HG03280 (cell line): ENCODE measurements around the gene APOL2.
A peak's percentile ranks its signal among the peaks of the same experiment; 100 is the strongest.
"Not testable (repeated sequence)": the region's sequence is repeated elsewhere in the genome, so short reads cannot be mapped to it uniquely, and the experiment has no call there.

Source experiments
- ATAC-seq: cut with Tn5 transposase; IDR thresholded peaks from one replicate; pipeline ENCODE4 v1.9.1; 2021; ENCODE audit warnings: mild to moderate bottlenecking, moderate library complexity; ENCODE audit not compliant: unreplicated experiment

The APOL2 gene, protein sequence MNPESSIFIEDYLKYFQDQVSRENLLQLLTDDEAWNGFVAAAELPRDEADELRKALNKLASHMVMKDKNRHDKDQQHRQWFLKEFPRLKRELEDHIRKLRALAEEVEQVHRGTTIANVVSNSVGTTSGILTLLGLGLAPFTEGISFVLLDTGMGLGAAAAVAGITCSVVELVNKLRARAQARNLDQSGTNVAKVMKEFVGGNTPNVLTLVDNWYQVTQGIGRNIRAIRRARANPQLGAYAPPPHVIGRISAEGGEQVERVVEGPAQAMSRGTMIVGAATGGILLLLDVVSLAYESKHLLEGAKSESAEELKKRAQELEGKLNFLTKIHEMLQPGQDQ

DNA sequence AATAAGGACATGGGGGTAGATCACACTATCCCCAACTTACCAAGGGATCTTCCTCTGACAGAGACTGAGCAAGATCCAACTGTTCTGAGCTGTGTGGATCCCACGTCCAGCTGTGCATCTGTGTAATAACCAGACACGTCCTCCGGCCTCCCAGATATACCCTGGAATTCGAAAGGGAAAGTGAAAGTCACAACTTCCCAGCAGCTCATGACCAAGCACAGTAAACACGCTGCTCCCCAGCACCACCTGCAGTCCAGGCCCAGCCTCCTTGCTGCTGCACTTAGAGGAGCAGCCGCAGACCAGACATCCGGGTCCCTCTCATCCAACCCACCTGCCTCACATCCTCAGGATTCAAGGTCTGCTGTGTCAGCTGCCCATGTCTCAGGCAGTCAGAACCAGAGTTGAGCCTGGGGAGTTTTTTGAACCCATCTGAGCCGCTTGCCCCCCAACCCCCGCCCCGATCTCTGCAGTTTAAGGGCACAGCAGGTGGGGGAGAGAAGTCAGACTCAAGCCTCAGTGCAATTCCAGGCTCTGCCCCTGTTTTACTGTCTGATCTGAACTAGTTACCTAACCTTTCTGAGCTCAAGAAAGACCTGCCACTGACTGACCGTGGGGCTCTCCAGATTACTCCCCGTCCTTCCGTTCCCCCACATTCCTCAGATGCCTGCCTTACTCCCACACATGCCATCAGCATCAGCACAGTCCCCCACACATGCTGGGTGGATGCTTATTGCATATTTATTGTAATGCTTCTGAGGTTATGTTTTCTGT lies at the start of gene APOL2:
Gene APOL2 (minus strand): TSS at position 127 of the 771 bp plus-strand sequence. CDS start 6,365 bp downstream, outside the sequence.
- ATAC-seq: peak; percentile 91

DNA sequence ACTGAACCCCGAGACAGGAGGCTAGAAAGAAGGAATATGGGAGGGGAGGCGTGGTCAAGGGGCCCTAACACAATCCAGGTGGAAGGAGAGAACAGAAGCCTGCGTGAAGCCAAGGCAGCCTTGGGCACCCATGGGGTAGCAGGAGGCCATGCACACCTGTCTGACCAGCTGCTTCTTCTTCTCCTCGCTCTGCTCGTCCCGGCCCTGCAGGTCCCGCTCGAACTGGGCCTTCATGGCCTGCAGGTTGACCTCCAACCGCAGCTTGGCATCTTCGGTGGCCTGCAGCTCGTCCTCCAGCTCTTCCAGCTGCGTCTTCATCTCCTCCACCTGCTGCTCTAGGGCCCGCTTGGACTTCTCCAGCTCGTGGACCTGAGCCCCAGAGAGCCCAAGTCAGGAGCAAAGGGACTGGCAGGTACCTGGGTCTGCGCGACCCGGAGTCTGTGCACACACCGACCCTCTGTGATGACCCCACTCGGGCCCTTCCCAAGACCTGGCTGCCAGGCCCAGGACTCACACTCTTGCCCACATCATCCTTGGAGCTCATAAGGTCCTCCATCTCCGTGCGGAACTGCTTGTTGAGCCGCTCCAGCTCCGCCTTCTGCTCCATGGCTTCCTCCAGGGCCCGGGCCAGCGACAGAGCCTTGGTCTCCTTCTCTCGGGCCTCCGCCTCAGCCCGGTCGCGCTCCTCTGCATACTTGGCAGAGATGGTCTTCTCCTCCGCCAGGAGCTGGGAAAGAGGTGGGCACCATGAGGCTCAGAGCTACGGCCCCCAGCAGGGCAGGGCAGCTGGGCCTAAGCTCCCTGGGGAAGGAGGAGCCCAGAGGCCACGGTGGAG lies 49.5 kb upstream of the APOL2 start:
- no peak for ATAC-seq

DNA sequence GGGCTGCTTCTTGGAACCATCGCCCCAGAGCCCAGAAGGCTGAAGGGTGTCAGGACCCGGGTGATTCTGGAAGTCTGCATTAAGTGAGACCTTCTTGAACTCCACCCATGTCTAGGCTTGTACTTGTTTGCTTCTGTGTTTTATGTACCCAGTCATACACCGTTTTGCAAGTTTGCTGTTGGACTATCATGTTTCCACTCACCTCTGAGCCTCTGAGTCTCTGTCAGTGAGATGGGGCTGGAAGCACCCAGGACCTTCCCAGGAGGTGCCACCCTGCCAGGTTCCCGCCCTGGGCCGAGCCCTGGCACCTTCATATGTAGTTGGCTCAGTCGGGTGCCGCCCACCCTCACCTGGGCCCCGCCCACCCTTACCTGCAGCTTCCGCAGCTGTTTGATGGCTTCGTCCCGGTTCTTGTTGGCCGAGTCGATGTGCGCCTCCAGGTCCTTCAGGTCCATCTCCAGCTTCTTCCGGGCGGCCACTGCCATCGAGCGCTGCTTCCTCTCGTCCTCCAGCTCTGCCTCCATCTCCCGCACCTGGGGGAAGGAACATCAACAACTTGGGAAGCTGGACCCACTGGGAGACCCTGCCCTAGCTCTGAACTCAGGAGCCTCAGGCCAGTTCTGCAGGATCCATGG lies 48.7 kb upstream of the APOL2 start:
- ATAC-seq: no peak

DNA sequence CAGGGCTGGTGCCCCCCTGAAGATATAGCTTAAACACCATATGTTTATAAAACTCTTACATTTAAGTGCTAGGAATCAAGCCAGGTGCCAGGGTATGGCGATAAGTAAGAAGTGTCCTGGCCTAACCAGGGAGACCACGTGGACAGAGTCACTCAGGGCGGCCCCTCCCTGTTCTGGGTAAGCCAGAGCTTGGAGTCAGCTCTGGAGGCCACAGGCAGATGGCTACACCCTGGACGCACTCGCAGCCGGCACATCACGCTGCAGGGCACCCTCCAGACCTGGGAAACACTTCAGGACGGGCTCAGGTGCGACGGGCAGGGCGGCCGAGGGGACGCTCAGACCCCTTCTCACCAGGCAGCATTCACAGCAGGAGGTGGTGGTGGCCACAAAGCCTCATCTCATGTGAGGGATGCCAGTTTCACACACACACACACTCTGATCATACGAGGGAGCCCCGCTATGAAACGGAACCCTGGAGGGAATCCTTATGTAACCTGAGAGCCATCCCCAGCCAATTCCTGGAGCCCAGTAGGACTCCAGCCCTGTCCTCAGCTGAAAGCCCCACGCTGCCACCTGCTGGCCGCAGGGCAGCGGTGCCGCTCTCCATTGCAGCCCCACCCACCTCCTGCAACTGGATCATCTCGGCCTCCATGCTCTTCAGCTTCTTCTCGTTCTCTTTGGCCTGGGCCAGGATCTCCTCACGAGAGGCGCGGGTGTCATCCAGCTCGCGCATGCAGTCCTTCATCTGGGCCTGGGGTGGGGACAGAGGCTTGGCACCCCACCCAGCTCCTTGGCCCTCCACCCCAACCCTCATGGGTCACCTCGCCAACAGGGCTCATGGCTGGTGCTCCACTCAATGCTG lies 47.0 kb upstream of the APOL2 start:
- no peak for ATAC-seq

DNA sequence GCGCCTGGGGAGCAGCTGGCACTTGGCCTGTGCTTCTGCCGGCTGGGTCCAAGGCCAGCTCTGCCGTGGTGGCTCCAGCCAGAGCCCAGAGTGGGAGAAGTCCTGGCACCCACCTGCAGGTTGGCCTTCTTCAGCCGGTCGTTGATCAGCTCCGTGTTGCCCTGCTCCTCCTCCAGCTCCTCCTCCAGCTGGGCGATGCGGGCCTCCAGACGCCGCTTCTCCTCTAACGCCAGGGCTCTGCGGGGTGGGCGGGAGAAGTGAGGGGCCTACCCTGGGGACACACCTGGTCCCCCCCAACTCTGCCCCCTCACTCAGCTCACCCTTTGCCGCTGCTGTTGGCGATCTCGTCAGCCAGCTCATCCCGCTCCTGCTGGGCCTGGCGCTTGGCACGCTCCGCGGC lies 46.2 kb upstream of the APOL2 start:
- no peak for ATAC-seq

DNA sequence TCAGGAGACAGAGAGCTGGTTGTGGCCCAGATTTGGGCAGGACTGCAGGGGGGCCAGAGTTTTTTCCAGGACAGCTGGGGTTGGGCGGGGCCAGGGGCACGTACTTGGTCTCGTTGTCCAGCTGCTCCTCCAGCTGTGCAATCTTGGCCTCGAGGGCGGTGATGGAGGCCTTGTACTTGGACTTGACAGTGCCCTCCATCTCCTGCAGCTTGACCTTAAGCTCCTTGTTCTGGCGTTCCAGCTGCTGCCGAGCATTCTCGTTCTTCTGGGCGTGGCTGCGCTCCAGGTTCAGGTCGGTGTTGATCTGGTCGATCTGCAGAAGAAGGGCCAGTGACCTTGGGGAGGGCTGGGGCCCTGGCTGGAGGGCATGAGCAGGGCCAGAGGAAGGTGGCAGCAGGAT lies 45.7 kb upstream of the APOL2 start:
- ATAC-seq: no peak

DNA sequence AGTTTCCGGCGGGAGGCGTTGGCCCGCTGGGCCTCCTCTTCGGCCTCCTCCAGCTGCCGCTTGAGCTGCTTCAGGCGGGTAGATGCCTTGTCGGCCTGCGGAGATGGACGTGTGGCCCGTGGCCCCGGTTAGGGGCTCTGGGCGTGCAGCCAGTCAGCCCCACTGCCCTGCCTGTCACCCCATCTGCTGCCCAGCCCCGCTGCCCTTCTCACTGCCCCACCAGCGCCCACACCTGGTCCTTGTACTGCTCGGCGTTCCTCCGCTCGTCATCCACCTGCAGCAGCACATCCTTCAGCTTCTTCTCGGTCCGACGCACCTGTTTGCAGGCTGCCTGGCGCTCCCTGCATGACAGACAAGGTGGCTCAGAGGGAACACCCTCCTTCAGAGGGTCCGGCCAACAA lies 44.8 kb upstream of the APOL2 start:
- no peak for ATAC-seq

DNA sequence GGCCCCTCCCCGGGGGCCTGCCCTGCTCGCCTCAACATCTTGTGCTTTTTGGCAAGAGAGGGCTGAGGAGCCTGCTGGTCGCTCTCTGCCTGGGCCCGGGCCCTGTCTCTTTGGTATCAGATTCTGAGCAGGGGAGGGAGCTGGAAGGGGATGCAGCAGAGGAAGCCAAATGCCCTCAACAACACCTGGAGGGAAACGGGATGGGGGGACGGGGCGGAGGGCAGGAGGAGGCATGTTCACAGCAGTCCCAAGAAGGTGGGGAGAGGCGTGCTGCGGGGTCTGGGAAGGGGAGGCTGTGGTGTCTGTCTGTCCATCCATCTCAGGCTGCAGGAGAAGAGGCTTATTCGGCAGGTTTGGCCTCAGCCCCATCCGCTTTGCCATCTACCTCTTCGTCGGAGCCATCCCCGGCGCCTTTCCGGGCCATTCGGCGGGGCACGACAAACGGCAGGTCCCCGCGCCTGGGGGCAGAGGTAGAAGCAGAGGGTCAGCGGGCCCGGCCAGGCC lies 43.1 kb upstream of the APOL2 start:
- no peak for ATAC-seq

DNA sequence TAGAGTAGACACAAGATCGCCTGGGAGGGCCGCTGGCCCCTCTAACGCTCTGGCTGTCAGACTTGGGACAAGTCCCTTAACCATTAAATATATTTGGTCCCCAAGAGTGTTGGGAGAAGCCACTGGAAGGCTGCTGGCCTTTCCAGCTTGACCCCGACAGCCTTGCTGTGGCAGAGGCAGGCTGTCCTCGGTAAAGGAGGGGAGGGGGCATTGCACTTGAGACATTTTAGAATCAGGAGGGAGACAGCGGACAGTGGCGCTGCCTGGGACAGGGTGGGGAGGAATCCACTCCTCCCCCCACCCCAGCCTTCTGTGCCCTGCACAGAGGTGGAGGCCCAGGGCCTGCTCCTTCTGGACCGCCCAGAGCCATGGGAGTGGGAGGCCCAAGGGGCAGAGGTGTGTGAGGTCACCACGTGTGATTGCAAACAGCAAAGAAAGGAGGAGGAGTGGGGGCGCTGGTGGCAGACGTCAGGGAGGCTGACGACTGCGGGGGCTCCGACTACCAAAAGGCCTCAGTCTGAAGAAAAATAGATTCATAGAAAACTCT lies 42.5 kb upstream of the APOL2 start:
- ATAC-seq: no peak

DNA sequence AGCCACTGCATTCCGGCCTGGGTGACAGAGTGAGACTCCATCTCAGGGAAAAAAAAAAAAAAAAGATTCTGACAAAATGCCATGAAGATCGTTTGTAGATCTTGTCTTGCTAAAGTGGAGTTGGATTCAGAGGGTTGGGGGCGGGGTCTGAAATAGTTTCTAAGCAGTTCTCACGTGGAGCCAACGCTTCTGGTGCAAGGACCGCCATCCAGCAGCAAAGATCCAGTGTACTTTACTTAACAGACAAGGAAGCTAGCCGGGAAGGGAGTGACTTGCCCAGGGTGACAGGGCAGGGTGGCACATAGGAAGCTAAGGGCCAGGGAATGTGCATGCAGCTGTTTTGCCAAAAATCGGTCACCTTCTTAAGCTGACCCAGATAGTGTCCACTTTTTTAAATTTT lies 41.1 kb upstream of the APOL2 start:
- no peak for ATAC-seq

DNA sequence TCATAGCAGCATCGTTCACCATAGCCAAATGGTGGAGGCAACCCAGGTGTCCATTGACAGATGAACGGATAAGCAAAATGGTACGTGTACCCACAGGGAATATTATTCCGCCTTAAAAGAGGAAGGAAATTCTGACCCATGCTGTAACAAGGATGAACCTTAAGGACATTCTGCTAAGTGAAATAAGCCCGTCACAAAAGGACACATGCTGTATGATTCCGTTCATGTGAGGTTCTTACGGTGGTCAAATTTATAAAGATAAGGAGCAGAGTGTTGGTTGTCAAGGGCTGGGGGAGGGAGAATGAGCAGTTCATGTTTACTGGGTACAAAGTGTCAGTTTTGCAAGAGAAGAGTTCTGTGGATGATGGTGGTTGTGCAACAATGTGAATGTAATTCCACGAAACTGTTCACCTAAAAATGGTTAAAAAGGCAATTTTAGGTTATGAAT lies 39.9 kb upstream of the APOL2 start:
- ATAC-seq: no peak

DNA sequence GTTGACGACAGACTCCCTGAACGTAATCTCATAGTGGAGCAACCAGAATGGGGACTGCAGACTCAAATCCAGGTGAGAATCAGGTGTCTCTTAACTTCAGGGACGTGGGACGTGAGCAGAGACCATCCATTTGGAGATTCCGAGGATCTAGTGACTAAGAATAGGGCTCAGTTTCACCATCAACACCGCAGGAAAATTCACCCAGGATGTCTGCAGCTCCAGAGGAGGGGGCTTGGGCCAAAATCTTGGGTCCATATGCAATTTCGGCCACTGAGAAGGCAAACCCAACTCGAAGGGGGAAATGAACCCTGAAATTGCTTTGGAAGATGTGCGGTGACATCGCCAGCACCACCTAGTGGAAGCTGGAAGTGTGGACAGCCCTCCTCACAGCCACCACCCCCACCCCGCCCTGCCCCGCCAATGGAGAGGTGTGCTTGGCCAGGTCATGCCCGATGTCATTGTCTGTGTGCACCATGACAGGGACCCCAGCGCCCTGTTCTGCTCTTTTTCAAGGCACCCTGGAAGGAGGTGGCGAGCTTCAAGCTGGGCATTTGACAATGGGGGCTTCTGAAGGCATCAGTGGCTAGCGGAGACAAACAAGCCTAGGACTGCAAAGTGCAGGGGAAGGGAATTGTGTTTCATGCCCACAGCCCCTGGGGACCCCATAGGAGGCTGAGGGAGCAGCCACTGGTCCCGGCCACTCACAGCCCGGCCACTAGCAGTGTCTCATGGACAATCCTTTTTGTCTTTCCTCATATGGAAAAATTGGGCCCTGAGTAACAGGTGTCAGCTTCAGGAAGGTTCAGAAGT lies 38.4 kb upstream of the APOL2 start:
- ATAC-seq: no peak

DNA sequence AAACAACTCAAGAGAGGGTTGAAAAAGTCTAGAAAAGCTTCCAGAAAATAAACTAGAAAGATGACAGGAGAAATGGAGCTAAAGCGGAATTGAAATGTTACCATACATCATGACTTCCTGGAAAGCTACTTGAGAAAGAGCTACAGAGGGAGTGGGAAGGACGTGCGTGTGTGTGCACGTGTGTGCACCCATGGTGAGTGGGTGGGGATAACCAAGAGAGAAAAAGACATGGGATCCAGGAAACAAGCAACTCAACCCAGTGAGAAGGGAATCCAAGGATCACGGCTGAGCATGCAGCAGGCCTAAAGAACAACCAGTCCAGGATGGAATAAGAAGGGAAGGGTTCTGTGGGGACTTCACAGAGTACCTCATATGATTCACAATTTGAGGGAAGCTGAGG lies 35.2 kb upstream of the APOL2 start:
- no peak for ATAC-seq

DNA sequence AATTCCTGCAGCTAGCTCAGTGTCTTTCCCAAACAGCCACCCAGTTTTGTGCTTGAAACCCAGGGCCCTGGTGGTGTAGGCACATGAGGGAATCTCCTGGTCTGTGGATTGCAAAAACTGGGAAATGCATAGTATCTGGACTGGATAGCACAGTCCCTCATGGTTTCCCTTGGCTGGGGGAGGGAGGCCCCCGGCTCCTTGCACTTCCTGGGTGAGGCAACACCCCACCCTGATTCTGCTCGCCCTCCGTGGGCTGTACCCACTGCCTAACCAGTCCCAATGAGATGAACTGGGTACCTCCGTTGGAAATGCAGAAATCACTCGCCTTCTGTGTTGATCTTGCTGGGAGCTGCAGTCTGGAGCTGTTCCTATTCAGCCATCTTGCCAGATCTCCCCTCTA lies 32.6 kb upstream of the APOL2 start:
- ATAC-seq: not testable (repeated sequence)

DNA sequence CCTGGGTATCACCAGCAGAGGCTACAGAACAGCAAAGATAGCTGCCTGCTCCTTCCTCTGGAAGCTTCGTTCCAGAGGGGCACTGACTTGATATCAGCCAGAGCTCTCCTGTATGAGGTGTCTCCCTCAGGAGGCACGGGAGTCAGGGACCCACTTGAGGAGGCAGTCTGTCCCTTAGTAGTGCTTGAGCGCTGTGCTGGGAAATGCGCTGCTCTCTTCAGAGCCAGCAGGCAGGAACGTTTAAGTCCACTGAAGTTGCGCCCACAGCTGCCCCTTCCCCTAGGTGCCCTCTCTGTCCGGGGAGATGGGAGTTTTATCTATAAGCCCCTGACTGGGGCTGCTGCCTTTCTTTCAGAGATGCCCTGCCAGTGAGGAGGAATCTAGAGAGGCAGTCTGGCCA lies 31.9 kb upstream of the APOL2 start:
- ATAC-seq: not testable (repeated sequence)

DNA sequence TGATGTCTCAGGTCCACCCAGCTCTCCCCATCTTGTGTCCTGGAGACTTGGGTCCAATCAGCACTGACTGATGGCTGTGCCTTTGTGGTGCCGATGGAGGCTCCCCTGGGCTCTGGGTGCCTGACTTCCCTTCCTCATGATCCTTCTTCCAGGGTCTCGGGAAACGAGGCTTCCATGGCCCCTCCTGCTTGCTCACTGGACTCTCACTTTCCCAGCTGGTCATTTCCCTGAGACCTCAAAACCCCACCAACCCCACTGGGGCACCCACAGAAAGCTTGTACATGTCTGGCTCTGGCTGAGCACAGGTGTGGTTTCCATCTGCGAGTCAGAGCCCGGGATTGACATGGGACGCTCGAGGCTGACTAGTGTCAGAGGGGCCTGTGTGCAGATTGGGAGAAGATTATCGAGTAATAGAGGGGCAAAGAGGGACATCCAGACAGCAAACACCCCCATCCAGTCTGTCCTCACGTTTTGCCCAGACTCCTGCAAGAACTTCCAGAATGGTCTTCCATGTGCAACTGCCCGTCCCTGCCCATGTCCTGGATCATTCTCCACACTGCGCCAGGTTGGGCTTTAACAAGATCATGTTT lies 28.7 kb upstream of the APOL2 start:
- ATAC-seq: no peak

DNA sequence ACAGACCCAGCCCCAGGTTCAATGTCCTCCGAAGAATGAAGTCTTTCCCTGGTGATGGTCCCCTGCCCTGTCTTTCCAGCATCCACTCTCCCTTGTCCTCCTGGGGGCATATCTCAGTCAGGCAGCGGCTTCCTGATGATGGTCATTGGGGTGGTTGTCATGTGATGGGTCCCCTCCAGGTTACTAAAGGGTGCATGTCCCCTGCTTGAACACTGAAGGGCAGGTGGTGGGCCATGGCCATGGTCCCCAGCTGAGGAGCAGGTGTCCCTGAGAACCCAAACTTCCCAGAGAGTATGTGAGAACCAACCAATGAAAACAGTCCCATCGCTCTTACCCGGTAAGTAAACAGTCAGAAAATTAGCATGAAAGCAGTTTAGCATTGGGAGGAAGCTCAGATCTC lies 27.7 kb upstream of the APOL2 start:
- no peak for ATAC-seq
